ENCODE data around the gene CYB5R4.

DNA sequence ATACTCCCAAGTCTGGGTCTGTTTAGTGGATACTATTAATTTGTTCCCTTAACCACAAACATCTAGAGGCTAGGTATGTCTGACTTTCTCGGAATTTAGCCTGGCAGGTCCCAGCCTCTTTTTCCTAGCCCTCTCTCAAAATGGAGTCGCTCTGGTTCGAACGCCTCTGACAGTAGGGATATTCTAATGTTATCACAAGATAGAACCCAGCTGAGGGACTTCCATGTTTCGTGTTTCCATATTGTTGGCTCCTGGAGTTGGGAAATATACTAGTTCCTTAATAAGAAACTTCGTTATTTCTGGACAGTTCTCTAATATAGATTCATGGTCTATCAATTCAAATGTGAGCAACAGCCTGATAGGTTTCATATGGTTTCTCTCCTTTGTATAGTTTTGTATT is 16.4 kb downstream of the CYB5R4 start:
- TF ChIP-seq, protein P1, sequence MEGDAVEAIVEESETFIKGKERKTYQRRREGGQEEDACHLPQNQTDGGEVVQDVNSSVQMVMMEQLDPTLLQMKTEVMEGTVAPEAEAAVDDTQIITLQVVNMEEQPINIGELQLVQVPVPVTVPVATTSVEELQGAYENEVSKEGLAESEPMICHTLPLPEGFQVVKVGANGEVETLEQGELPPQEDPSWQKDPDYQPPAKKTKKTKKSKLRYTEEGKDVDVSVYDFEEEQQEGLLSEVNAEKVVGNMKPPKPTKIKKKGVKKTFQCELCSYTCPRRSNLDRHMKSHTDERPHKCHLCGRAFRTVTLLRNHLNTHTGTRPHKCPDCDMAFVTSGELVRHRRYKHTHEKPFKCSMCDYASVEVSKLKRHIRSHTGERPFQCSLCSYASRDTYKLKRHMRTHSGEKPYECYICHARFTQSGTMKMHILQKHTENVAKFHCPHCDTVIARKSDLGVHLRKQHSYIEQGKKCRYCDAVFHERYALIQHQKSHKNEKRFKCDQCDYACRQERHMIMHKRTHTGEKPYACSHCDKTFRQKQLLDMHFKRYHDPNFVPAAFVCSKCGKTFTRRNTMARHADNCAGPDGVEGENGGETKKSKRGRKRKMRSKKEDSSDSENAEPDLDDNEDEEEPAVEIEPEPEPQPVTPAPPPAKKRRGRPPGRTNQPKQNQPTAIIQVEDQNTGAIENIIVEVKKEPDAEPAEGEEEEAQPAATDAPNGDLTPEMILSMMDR (IDR thresholded peaks at IDR 0.05): no peak
- TF ChIP-seq POLR2A (IDR thresholded peaks at IDR 0.05): no peak
